ENCODE data around the gene ACTL7A.
"Not testable (repeated sequence)": the region's sequence is repeated elsewhere in the genome, so short reads cannot be mapped to it uniquely, and the experiment has no call there.

Gene ACTL7A

GRCh38 chr9:108880738-108881316 is 18.8 kb downstream of the ACTL7A start:
- no peak for DNase-seq

GRCh38 chr9:108882052-108882888 is 20.2 kb downstream of the ACTL7A start:
- no peak for DNase-seq

GRCh38 chr9:108883085-108883484 is 21.0 kb downstream of the ACTL7A start:
- DNase-seq, result no peak

GRCh38 chr9:108884701-108885100 is 22.6 kb downstream of the ACTL7A start:
- DNase-seq, result no peak

- peak in 1 of 5 experiments; percentile 26 for DNase-seq
Measured at GRCh38 chr9:108885643-108886348, 23.7 kb downstream of the ACTL7A start.

GRCh38 chr9:108886594-108887271 is 24.7 kb downstream of the ACTL7A start:
- not testable (repeated sequence) for DNase-seq

- peak in 1 of 5 experiments; percentile 34 for DNase-seq
Measured at GRCh38 chr9:108889649-108890067, 27.6 kb downstream of the ACTL7A start.

GRCh38 chr9:108894225-108894997 is 32.3 kb downstream of the ACTL7A start:
- DNase-seq, result no peak

- DNase-seq, result no peak
Measured at GRCh38 chr9:108897324-108898096, 35.4 kb downstream of the ACTL7A start.

- not testable (repeated sequence) for DNase-seq
Measured at GRCh38 chr9:108899023-108899695, 37.1 kb downstream of the ACTL7A start.

- no peak for DNase-seq
Measured at GRCh38 chr9:108900176-108900575, 38.1 kb downstream of the ACTL7A start.

GRCh38 chr9:108903420-108904103 is 41.5 kb downstream of the ACTL7A start:
- peak in 1 of 5 experiments; percentile 46 for DNase-seq

GRCh38 chr9:108904161-108904560 is 42.1 kb downstream of the ACTL7A start:
- DNase-seq, result no peak

GRCh38 chr9:108905494-108905893 is 43.4 kb downstream of the ACTL7A start:
- no peak for DNase-seq

- no peak for DNase-seq
Measured at GRCh38 chr9:108910402-108910801, 48.3 kb downstream of the ACTL7A start.

- DNase-seq, result no peak
Measured at GRCh38 chr9:108910914-108911313, 48.8 kb downstream of the ACTL7A start.

- DNase-seq, result peak in 2 of 5 experiments; percentile 27 to 36
Measured at GRCh38 chr9:108911820-108912219, 49.8 kb downstream of the ACTL7A start.

Measured in T-helper 2 cell (primary cell).